Colonic mucosa (tissue), 4 donors: ENCODE measurements around the gene KCNH5. TPM values are rescaled to one million over a fixed set of nuclear protein-coding genes. Genes with fewer than 3 reads are reported as not detected.

Experiments
- DNase-seq: peaks from one replicate; pipeline ENCODE4 v3.0.0-alpha.2; 2020
- H3K27ac ChIP-seq: fragments of 200-600 bp; one replicate; pipeline ENCODE4 v1.8.0; 2021
- H3K27me3 ChIP-seq: fragments of 200-600 bp; one replicate; pipeline ENCODE4 v1.8.0; 2021
- H3K36me3 ChIP-seq: fragments of 200-600 bp; one replicate; pipeline ENCODE4 v1.8.0; 2021
- H3K4me1 ChIP-seq: fragments of 200-600 bp; one replicate; pipeline ENCODE4 v1.8.0; 2021; ENCODE audit warnings: mild to moderate bottlenecking
- H3K4me3 ChIP-seq: fragments of 200-600 bp; one replicate; pipeline ENCODE4 v1.8.0; 2021
- H3K9ac ChIP-seq, 2 donors: one replicate each; pipeline ENCODE4 v1.7.0; 2013; ENCODE audit warnings: control low read depth in 2 of 2, low read depth in 2 of 2, low read length in 2 of 2
- H3K9me3 ChIP-seq: fragments of 200-600 bp; one replicate; pipeline ENCODE4 v1.8.0; 2021
- CTCF ChIP-seq: fragments of 200-600 bp; IDR thresholded peaks from one replicate; pipeline ENCODE4 v1.8.0; 2022; ENCODE audit warnings: antibody characterized with exemption, mild to moderate bottlenecking
- intact Hi-C: fragments of 100-400 bp; cut with DNase I; formaldehyde crosslinking; loops from one replicate; pipeline ENCODE4 v1.14.1; 2022
- total RNA-seq, 2 donors: library from RNA; stranded (reverse); fragmentation: NEBNext Ultra II Directional in 1 of 2; extraction: Animal tissue kit (Norgen Biotek cat#: 25700) in 1 of 2; gene quantifications; one replicate each; pipeline ENCODE4 v1.2.1, GENCODE V29; 2021
- donor health status: healthy.
- donor health status: DM: no; HTN: no; CAD: no.
- donor health status: DM: no; HTN: no; CAD: no.

The KCNH5 gene
- total RNA-seq, 2 donors from 2014 or later, result 0.11 TPM; not detected in 1

GRCh38 chr14:63055631-63056030 is 10.4 kb upstream of the KCNH5 start:
- no peak overlapping the region for H3K9ac ChIP-seq
- no peaks in the 10 kb centered on the region for H3K27me3 ChIP-seq
- no peaks in the 10 kb centered on the region for H3K4me1 ChIP-seq
- intact Hi-C loops, result no loop called here
- no peaks in the 10 kb centered on the region for H3K9me3 ChIP-seq
- H3K4me3 ChIP-seq, result no peak overlapping the region
- H3K36me3 ChIP-seq, result no peaks in the 10 kb centered on the region
- no peak for TF ChIP-seq CTCF
- no peak overlapping the region for H3K27ac ChIP-seq
- DNase-seq, result no peak

GRCh38 chr14:63051992-63052391 is 6.7 kb upstream of the KCNH5 start:
- Histone ChIP-seq H3K27me3 (no peaks in the 10 kb centered on the region), H3K4me1 (no peaks in the 10 kb centered on the region), H3K27ac (no peak overlapping the region), H3K9me3 (no peaks in the 10 kb centered on the region), H3K4me3 (no peak overlapping the region), H3K36me3 (no peaks in the 10 kb centered on the region), H3K9ac (no peak overlapping the region)
- TF ChIP-seq CTCF, result no peak
- no peak for DNase-seq
- intact Hi-C loops, result no loop called here

- peaks cover 4% of the 10 kb centered on the region for H3K27me3 ChIP-seq
- no peaks in the 10 kb centered on the region for H3K36me3 ChIP-seq
- no peak overlapping the region for H3K4me3 ChIP-seq
- intact Hi-C loops, result no loop called here
- no peaks in the 10 kb centered on the region for H3K9me3 ChIP-seq
- DNase-seq, result no peak
- H3K4me1 ChIP-seq, result no peaks in the 10 kb centered on the region
- TF ChIP-seq CTCF, result no peak
- no peak overlapping the region for H3K27ac ChIP-seq
- no peak overlapping the region for H3K9ac ChIP-seq
Measured at GRCh38 chr14:63051301-63051700, 6.0 kb upstream of the KCNH5 start.

- no peaks in the 10 kb centered on the region for H3K4me1 ChIP-seq
- H3K9ac ChIP-seq, result no peak overlapping the region
- H3K9me3 ChIP-seq, result no peaks in the 10 kb centered on the region
- no peak for DNase-seq
- intact Hi-C loops, result no loop called here
- no peak overlapping the region for H3K27ac ChIP-seq
- no peaks in the 10 kb centered on the region for H3K36me3 ChIP-seq
- H3K27me3 ChIP-seq, result peaks cover 10% of the 10 kb centered on the region
- H3K4me3 ChIP-seq, result no peak overlapping the region
- no peak for TF ChIP-seq CTCF
Measured at GRCh38 chr14:63050694-63051093, 5.4 kb upstream of the KCNH5 start.

GRCh38 chr14:63046339-63047268 is 1.3 kb upstream of the KCNH5 start:
- no peaks in the 10 kb centered on the region for H3K9me3 ChIP-seq
- H3K4me3 ChIP-seq, result no peak overlapping the region
- peaks cover 29% of the 10 kb centered on the region for H3K27me3 ChIP-seq
- DNase-seq, result no peak
- H3K4me1 ChIP-seq, result no peaks in the 10 kb centered on the region
- no peaks in the 10 kb centered on the region for H3K36me3 ChIP-seq
- no peak overlapping the region for H3K27ac ChIP-seq
- no peak for TF ChIP-seq CTCF
- intact Hi-C loops, result no loop called here
- no peak overlapping the region for H3K9ac ChIP-seq
